ENCODE measurements around the gene TMCO6.
"Not testable (repeated sequence)": the region's sequence is repeated elsewhere in the genome, so short reads cannot be mapped to it uniquely, and the experiment has no call there.

The TMCO6 gene

GRCh38 chr5:140630292-140631035 is 8.8 kb upstream of the TMCO6 start:
- DNase-seq (ENCODE audit: low read depth in 2 of 2), result no peak

GRCh38 chr5:140631036-140631417 is 8.2 kb upstream of the TMCO6 start:
- DNase-seq (ENCODE audit: low read depth in 2 of 2), result no peak

- DNase-seq (ENCODE audit: low read depth in 2 of 2), result peak; percentile 9 to 19
Observed at GRCh38 chr5:140631831-140632365, 7.4 kb upstream of the TMCO6 start.

- DNase-seq (ENCODE audit: low read depth in 2 of 2), result peak; percentile 15 to 40
Observed at GRCh38 chr5:140632366-140633020, 6.8 kb upstream of the TMCO6 start.

GRCh38 chr5:140633021-140633471 is 6.2 kb upstream of the TMCO6 start, which contains the start of gene CD14:
Gene CD14, minus strand, starts transcription at chr5:140633175. Its CDS starts 104 bp downstream, at chr5:140633071.
- DNase-seq (ENCODE audit: low read depth in 2 of 2), result no peak

GRCh38 chr5:140633501-140633900 is 5.8 kb upstream of the TMCO6 start:
- no peak for DNase-seq (ENCODE audit: low read depth in 2 of 2)

- no peak for DNase-seq (ENCODE audit: low read depth in 2 of 2)
Observed at GRCh38 chr5:140634103-140634502, 5.1 kb upstream of the TMCO6 start.

GRCh38 chr5:140635291-140636257 is 3.7 kb upstream of the TMCO6 start:
- DNase-seq (ENCODE audit: low read depth in 2 of 2), result no peak

GRCh38 chr5:140637371-140638100 is 1.7 kb upstream of the TMCO6 start:
- DNase-seq (ENCODE audit: low read depth in 2 of 2), result no peak

GRCh38 chr5:140638898-140639147 is 428 bp upstream of the TMCO6 start:
- not testable (repeated sequence) for DNase-seq (ENCODE audit: low read depth in 2 of 2)

- DNase-seq (ENCODE audit: low read depth in 2 of 2), result no peak
Observed at GRCh38 chr5:140641716-140642115, 2.5 kb downstream of the TMCO6 start.

- DNase-seq (ENCODE audit: low read depth in 2 of 2), result no peak
Observed at GRCh38 chr5:140642718-140643117, 3.5 kb downstream of the TMCO6 start.

GRCh38 chr5:140647042-140647419 is 7.8 kb downstream of the TMCO6 start:
- DNase-seq (ENCODE audit: low read depth in 2 of 2), result no peak

- no peak for DNase-seq (ENCODE audit: low read depth in 2 of 2)
Observed at GRCh38 chr5:140658870-140659269, 19.6 kb downstream of the TMCO6 start.

- not testable (repeated sequence) for DNase-seq (ENCODE audit: low read depth in 2 of 2)
Observed at GRCh38 chr5:140660371-140660770, 21.1 kb downstream of the TMCO6 start.

GRCh38 chr5:140664030-140664358 is 24.7 kb downstream of the TMCO6 start:
- DNase-seq (ENCODE audit: low read depth in 2 of 2), result no peak

GRCh38 chr5:140664359-140665119 is 25.3 kb downstream of the TMCO6 start, which contains the start of gene WDR55:
Gene WDR55, plus strand, starts transcription at chr5:140664904. Its CDS starts 9 bp downstream, at chr5:140664913.
- DNase-seq (ENCODE audit: low read depth in 2 of 2), result peak; percentile 91 to 96

- not testable (repeated sequence) for DNase-seq (ENCODE audit: low read depth in 2 of 2)
Observed at GRCh38 chr5:140671035-140671434, 31.8 kb downstream of the TMCO6 start.

- DNase-seq (ENCODE audit: low read depth in 2 of 2), result no peak
Observed at GRCh38 chr5:140671472-140672125, 32.3 kb downstream of the TMCO6 start.
